Keratinocyte (primary cell): Measurements from ENCODE around the gene PRKD1. TPM values are rescaled to one million over a fixed set of nuclear protein-coding genes. Genes with fewer than 3 reads are reported as not detected.

Experiments used
- DNase-seq: peaks from one replicate; pipeline ENCODE4 v3.0.0-alpha.2; 2011; ENCODE audit warnings: low read depth, missing footprints, low spot score
- FAIRE-seq: peaks from 2 replicates; lab custom pipeline; 2011; peaks lifted over from hg19 to GRCh38; lab: Jason Lieb, UNC
- H2AFZ ChIP-seq: 2 replicates; pipeline ENCODE4 v1.6.0; 2012; ENCODE audit warnings: low read length, control low read depth, inconsistent platforms; ENCODE audit not compliant: control insufficient read depth
- H3K27ac ChIP-seq: 2 replicates; pipeline ENCODE4 v1.5.1; 2011; ENCODE audit warnings: low read length; ENCODE audit not compliant: control insufficient read depth, insufficient read depth
- H3K27me3 ChIP-seq: 3 replicates; pipeline ENCODE4 v1.6.0; 2011; ENCODE audit warnings: low read length; ENCODE audit not compliant: control insufficient read depth, insufficient read depth; ENCODE audit errors: extremely low read depth
- H3K36me3 ChIP-seq, 2 experiments: 2 replicates in 1 of 2; 3 replicates in 1 of 2; pipeline ENCODE4 v1.5.1; 2011; ENCODE audit warnings: low read length in 2 of 2, mild to moderate bottlenecking in 1 of 2; ENCODE audit not compliant: control insufficient read depth in 2 of 2, insufficient read depth in 2 of 2; ENCODE audit errors: extremely low read depth in 1 of 2
- H3K4me1 ChIP-seq: 3 replicates; pipeline ENCODE4 v1.5.1; 2011; ENCODE audit warnings: low read length; ENCODE audit not compliant: control insufficient read depth, insufficient read depth; ENCODE audit errors: extremely low read depth
- H3K4me2 ChIP-seq: 3 replicates; pipeline ENCODE4 v1.6.0; 2011; ENCODE audit warnings: low read depth, low read length; ENCODE audit not compliant: control insufficient read depth, insufficient read depth; ENCODE audit errors: extremely low read depth
- H3K4me3 ChIP-seq, 3 experiments: fragments of 200-600 bp in 1 of 3; sonication (generic) in 1 of 3; 2 replicates in 2 of 3; 3 replicates in 1 of 3; pipeline ENCODE4 v1.5.1; 2011 to 2016; ENCODE audit warnings: low read length in 3 of 3, mild to moderate bottlenecking in 3 of 3, control low read depth in 2 of 3, inconsistent platforms in 1 of 3, low read depth in 1 of 3, mixed read lengths in 1 of 3, mixed run types in 1 of 3, moderate library complexity in 1 of 3; ENCODE audit not compliant: control insufficient read depth in 2 of 3, insufficient read depth in 2 of 3; ENCODE audit errors: extremely low read depth in 1 of 3
- H3K79me2 ChIP-seq: 2 replicates; pipeline ENCODE4 v1.6.0; 2012; ENCODE audit warnings: low read length; ENCODE audit not compliant: control insufficient read depth, insufficient read depth
- H3K9ac ChIP-seq: 3 replicates; pipeline ENCODE4 v1.6.0; 2011; ENCODE audit warnings: low read length; ENCODE audit not compliant: control insufficient read depth, insufficient read depth; ENCODE audit errors: extremely low read depth
- H3K9me1 ChIP-seq: 3 replicates; pipeline ENCODE4 v1.6.0; 2011; ENCODE audit warnings: low read length; ENCODE audit not compliant: control insufficient read depth, insufficient read depth; ENCODE audit errors: extremely low read depth
- H3K9me3 ChIP-seq: 2 replicates; pipeline ENCODE4 v1.5.1; 2012; ENCODE audit warnings: low read depth, low read length; ENCODE audit not compliant: control insufficient read depth
- H4K20me1 ChIP-seq: 3 replicates; pipeline ENCODE4 v1.6.0; 2011; ENCODE audit warnings: low read length; ENCODE audit not compliant: control insufficient read depth, insufficient read depth; ENCODE audit errors: extremely low read depth
- CTCF ChIP-seq, 3 experiments: IDR thresholded peaks in 1 of 3; conservative IDR thresholded peaks in 1 of 3; optimal IDR thresholded peaks in 1 of 3; 2 replicates in 2 of 3; 3 replicates in 1 of 3; pipeline versions ENCODE3 to v1.5.1; 2011; ENCODE audit warnings: low read length in 3 of 3, mild to moderate bottlenecking in 3 of 3, moderate library complexity in 2 of 3, control low read depth in 1 of 3, inconsistent platforms in 1 of 3; ENCODE audit not compliant: insufficient read depth in 2 of 3; ENCODE audit errors: extremely low read depth in 1 of 3
- EZH2 ChIP-seq: IDR thresholded peaks from one replicate; pipeline ENCODE4 v1.6.1; 2012; ENCODE audit warnings: inconsistent platforms, mild to moderate bottlenecking, low read length, moderate library complexity
- dilution Hi-C: fragments of 300-500 bp; cut with MboI; formaldehyde crosslinking; loops from one replicate; pipeline ENCODE4 v1.7.0; 2020; ENCODE audit warnings: low sequenced_read_pairs; ENCODE audit not compliant: extremely low pct_ligation_motif_present
- polyA plus RNA-seq, 5 experiments: library from polyadenylated mRNA; depleted of rRNA in 3 of 5; stranded (reverse) in 3 of 5; stranded (forward) in 1 of 5; unstranded in 1 of 5; fragments of >200 nt; gene quantifications; 1 replicate in 1 of 5; 2 replicates in 3 of 5; 3 replicates in 1 of 5; pipeline versions ENCODE4 v1.2.1 to v1.2.3, GENCODE V29; 2011 to 2012; ENCODE audit warnings: missing spikeins in 2 of 5, low read depth in 1 of 5, low replicate concordance in 1 of 5

PRKD1 gene
- polyA plus RNA-seq, 1 donor (not counting 4 experiments of a cell fraction or from before 2014, with no cell fraction given), result 0.49 TPM

GRCh38 chr14:29928117-29928640, 532 bp upstream of the PRKD1 start:
- Histone ChIP-seq H3K27ac (no peak overlapping the region), H3K4me2 (peak overlapping the region; percentile 17), H3K79me2 (no peaks in the 10 kb centered on the region), H3K9ac (no peak overlapping the region), H3K36me3 (no peaks in the 10 kb centered on the region), H3K9me3 (no peaks in the 10 kb centered on the region), H4K20me1 (no peaks in the 10 kb centered on the region), H3K4me3 (peak overlapping the region in 1 of 3 experiments; percentile 4), H3K27me3 (peaks cover 12% of the 10 kb centered on the region), H3K9me1 (no peaks in the 10 kb centered on the region), H3K4me1 (peaks cover 6% of the 10 kb centered on the region), H2AFZ (no peak overlapping the region)
- dilution Hi-C loops, result no loop called here
- DNase-seq (no peak), FAIRE-seq (no peak)
- TF ChIP-seq EZH2, result peak; percentile 30
- no peak for TF ChIP-seq CTCF (optimal IDR thresholded peaks at IDR 0.05 in 1 of 3, IDR thresholded peaks at IDR 0.05 in 1 of 3, conservative IDR thresholded peaks at IDR 0.05 in 1 of 3; ENCODE audit: extremely low read depth in 1 of 3, insufficient read depth in 2 of 3, low read length in 3 of 3)

GRCh38 chr14:29926701-29927375, 809 bp downstream of the PRKD1 start:
- Histone ChIP-seq H2AFZ (peak overlapping the region; percentile 63), H3K79me2 (no peaks in the 10 kb centered on the region), H3K4me2 (peak overlapping the region; percentile 80), H3K9ac (peak overlapping the region; percentile 11), H3K27ac (no peak overlapping the region), H3K27me3 (peaks cover 12% of the 10 kb centered on the region), H3K4me1 (peaks cover 6% of the 10 kb centered on the region), H3K9me3 (no peaks in the 10 kb centered on the region), H4K20me1 (no peaks in the 10 kb centered on the region), H3K9me1 (no peaks in the 10 kb centered on the region), H3K36me3 (no peaks in the 10 kb centered on the region), H3K4me3 (peak overlapping the region; percentile 41 to 66 (median 56))
- TF ChIP-seq CTCF (optimal IDR thresholded peaks at IDR 0.05 in 1 of 3, IDR thresholded peaks at IDR 0.05 in 1 of 3, conservative IDR thresholded peaks at IDR 0.05 in 1 of 3; ENCODE audit: extremely low read depth in 1 of 3, insufficient read depth in 2 of 3, low read length in 3 of 3) (peak in 1 of 3 experiments; percentile 33), EZH2 (no peak)
- DNase-seq (no peak), FAIRE-seq (no peak)
- dilution Hi-C loops, result no loop called here
